GM23338 (cell line): ENCODE measurements around the gene SHISAL1.

Source experiments
- CREB1 ChIP-seq: fragments of 250-450 bp; sonication (Bioruptor Pico); IDR thresholded peaks from 2 replicates; pipeline ENCODE4 v1.5.0; 2020; ENCODE audit warnings: low read depth, mild to moderate bottlenecking, moderate library complexity
- EZH2 ChIP-seq: fragments of 200-600 bp; sonication (generic); IDR thresholded peaks from one replicate; pipeline ENCODE4 v1.8.0; 2017; ENCODE audit warnings: antibody characterized with exemption, mild to moderate bottlenecking, low read depth; ENCODE audit not compliant: unreplicated experiment
- EZH2phosphoT487 ChIP-seq: fragments of 200-600 bp; sonication (generic); IDR thresholded peaks from one replicate; pipeline ENCODE4 v1.8.1; 2018; ENCODE audit warnings: antibody characterized with exemption; ENCODE audit not compliant: unreplicated experiment
- JUNB ChIP-seq: IDR thresholded peaks from one replicate; pipeline ENCODE4 v1.6.1; 2016; ENCODE audit warnings: antibody characterized with exemption; ENCODE audit not compliant: unreplicated experiment
- NANOG ChIP-seq: IDR thresholded peaks from 2 replicates; pipeline ENCODE4 v1.6.1; 2016; ENCODE audit warnings: antibody characterized with exemption, borderline replicate concordance
- POLR2AphosphoS5 ChIP-seq: IDR thresholded peaks from 2 replicates; pipeline ENCODE4 v1.6.1; 2016; ENCODE audit warnings: antibody characterized with exemption, low read depth
- ZNF114 ChIP-seq: fragments of 250-450 bp; sonication (Bioruptor Pico); IDR thresholded peaks from 2 replicates; pipeline ENCODE4 v1.5.0; 2020; ENCODE audit warnings: mild to moderate bottlenecking, moderate library complexity
- TF ChIP-seq, protein P1 (sequence below), 2 experiments: fragments of 200-600 bp in 1 of 2; sonication (generic) in 1 of 2; conservative IDR thresholded peaks; 2 replicates each; pipeline versions ENCODE4 v1.5.1 to v1.6.1; 2016 to 2017; ENCODE audit warnings: antibody characterized with exemption in 2 of 2, low read depth in 2 of 2, mild to moderate bottlenecking in 2 of 2, moderate library complexity in 1 of 2
- TF ChIP-seq, protein P2 (sequence below): IDR thresholded peaks from one replicate; pipeline ENCODE4 v1.6.1; 2018; ENCODE audit warnings: antibody characterized with exemption; ENCODE audit not compliant: unreplicated experiment
- TF ChIP-seq, protein P3 (sequence below): IDR thresholded peaks from 2 replicates; pipeline ENCODE4 v1.6.1; 2016; ENCODE audit warnings: antibody characterized with exemption
- TF ChIP-seq, protein P4 (sequence below): fragments of 250-450 bp; sonication (Bioruptor Pico); IDR thresholded peaks from 2 replicates; pipeline ENCODE4 v1.5.0; 2020; ENCODE audit warnings: mild to moderate bottlenecking, moderate library complexity

DNA sequence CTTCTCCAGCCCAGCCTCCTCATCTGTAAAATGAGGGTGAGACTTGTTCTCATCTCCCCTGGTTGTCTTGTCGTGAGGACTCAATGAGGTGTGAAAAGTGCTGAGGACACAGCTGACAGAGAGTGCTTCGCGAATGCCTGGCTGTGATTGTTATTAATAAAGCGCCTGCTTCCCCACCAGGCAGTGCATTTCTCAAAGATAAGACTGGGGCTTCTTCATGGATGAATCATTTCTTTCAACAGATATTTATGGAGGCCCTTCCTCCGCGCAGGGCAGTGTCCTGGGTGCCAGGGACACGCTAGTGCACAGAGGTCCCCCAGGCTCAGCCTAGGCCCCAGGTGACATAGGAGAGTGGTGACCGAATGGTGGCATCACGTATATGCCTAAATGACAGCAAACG, 34.3 kb upstream of the SHISAL1 start:
- no peak for TF ChIP-seq EZH2
- TF ChIP-seq EZH2phosphoT487 = no peak
- TF ChIP-seq, protein P1, sequence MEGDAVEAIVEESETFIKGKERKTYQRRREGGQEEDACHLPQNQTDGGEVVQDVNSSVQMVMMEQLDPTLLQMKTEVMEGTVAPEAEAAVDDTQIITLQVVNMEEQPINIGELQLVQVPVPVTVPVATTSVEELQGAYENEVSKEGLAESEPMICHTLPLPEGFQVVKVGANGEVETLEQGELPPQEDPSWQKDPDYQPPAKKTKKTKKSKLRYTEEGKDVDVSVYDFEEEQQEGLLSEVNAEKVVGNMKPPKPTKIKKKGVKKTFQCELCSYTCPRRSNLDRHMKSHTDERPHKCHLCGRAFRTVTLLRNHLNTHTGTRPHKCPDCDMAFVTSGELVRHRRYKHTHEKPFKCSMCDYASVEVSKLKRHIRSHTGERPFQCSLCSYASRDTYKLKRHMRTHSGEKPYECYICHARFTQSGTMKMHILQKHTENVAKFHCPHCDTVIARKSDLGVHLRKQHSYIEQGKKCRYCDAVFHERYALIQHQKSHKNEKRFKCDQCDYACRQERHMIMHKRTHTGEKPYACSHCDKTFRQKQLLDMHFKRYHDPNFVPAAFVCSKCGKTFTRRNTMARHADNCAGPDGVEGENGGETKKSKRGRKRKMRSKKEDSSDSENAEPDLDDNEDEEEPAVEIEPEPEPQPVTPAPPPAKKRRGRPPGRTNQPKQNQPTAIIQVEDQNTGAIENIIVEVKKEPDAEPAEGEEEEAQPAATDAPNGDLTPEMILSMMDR (conservative IDR thresholded peaks at IDR 0.05; ENCODE audit: low read depth in 2 of 2) = no peak
- TF ChIP-seq, protein P2, sequence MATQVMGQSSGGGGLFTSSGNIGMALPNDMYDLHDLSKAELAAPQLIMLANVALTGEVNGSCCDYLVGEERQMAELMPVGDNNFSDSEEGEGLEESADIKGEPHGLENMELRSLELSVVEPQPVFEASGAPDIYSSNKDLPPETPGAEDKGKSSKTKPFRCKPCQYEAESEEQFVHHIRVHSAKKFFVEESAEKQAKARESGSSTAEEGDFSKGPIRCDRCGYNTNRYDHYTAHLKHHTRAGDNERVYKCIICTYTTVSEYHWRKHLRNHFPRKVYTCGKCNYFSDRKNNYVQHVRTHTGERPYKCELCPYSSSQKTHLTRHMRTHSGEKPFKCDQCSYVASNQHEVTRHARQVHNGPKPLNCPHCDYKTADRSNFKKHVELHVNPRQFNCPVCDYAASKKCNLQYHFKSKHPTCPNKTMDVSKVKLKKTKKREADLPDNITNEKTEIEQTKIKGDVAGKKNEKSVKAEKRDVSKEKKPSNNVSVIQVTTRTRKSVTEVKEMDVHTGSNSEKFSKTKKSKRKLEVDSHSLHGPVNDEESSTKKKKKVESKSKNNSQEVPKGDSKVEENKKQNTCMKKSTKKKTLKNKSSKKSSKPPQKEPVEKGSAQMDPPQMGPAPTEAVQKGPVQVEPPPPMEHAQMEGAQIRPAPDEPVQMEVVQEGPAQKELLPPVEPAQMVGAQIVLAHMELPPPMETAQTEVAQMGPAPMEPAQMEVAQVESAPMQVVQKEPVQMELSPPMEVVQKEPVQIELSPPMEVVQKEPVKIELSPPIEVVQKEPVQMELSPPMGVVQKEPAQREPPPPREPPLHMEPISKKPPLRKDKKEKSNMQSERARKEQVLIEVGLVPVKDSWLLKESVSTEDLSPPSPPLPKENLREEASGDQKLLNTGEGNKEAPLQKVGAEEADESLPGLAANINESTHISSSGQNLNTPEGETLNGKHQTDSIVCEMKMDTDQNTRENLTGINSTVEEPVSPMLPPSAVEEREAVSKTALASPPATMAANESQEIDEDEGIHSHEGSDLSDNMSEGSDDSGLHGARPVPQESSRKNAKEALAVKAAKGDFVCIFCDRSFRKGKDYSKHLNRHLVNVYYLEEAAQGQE = no peak
- TF ChIP-seq POLR2AphosphoS5 = no peak
- TF ChIP-seq CREB1 = no peak
- no peak for TF ChIP-seq ZNF114 (CRISPR knock-in tag)
- TF ChIP-seq JUNB = no peak
- TF ChIP-seq, protein P3, sequence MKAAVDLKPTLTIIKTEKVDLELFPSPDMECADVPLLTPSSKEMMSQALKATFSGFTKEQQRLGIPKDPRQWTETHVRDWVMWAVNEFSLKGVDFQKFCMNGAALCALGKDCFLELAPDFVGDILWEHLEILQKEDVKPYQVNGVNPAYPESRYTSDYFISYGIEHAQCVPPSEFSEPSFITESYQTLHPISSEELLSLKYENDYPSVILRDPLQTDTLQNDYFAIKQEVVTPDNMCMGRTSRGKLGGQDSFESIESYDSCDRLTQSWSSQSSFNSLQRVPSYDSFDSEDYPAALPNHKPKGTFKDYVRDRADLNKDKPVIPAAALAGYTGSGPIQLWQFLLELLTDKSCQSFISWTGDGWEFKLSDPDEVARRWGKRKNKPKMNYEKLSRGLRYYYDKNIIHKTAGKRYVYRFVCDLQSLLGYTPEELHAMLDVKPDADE = no peak
- no peak for TF ChIP-seq NANOG
- TF ChIP-seq, protein P4, sequence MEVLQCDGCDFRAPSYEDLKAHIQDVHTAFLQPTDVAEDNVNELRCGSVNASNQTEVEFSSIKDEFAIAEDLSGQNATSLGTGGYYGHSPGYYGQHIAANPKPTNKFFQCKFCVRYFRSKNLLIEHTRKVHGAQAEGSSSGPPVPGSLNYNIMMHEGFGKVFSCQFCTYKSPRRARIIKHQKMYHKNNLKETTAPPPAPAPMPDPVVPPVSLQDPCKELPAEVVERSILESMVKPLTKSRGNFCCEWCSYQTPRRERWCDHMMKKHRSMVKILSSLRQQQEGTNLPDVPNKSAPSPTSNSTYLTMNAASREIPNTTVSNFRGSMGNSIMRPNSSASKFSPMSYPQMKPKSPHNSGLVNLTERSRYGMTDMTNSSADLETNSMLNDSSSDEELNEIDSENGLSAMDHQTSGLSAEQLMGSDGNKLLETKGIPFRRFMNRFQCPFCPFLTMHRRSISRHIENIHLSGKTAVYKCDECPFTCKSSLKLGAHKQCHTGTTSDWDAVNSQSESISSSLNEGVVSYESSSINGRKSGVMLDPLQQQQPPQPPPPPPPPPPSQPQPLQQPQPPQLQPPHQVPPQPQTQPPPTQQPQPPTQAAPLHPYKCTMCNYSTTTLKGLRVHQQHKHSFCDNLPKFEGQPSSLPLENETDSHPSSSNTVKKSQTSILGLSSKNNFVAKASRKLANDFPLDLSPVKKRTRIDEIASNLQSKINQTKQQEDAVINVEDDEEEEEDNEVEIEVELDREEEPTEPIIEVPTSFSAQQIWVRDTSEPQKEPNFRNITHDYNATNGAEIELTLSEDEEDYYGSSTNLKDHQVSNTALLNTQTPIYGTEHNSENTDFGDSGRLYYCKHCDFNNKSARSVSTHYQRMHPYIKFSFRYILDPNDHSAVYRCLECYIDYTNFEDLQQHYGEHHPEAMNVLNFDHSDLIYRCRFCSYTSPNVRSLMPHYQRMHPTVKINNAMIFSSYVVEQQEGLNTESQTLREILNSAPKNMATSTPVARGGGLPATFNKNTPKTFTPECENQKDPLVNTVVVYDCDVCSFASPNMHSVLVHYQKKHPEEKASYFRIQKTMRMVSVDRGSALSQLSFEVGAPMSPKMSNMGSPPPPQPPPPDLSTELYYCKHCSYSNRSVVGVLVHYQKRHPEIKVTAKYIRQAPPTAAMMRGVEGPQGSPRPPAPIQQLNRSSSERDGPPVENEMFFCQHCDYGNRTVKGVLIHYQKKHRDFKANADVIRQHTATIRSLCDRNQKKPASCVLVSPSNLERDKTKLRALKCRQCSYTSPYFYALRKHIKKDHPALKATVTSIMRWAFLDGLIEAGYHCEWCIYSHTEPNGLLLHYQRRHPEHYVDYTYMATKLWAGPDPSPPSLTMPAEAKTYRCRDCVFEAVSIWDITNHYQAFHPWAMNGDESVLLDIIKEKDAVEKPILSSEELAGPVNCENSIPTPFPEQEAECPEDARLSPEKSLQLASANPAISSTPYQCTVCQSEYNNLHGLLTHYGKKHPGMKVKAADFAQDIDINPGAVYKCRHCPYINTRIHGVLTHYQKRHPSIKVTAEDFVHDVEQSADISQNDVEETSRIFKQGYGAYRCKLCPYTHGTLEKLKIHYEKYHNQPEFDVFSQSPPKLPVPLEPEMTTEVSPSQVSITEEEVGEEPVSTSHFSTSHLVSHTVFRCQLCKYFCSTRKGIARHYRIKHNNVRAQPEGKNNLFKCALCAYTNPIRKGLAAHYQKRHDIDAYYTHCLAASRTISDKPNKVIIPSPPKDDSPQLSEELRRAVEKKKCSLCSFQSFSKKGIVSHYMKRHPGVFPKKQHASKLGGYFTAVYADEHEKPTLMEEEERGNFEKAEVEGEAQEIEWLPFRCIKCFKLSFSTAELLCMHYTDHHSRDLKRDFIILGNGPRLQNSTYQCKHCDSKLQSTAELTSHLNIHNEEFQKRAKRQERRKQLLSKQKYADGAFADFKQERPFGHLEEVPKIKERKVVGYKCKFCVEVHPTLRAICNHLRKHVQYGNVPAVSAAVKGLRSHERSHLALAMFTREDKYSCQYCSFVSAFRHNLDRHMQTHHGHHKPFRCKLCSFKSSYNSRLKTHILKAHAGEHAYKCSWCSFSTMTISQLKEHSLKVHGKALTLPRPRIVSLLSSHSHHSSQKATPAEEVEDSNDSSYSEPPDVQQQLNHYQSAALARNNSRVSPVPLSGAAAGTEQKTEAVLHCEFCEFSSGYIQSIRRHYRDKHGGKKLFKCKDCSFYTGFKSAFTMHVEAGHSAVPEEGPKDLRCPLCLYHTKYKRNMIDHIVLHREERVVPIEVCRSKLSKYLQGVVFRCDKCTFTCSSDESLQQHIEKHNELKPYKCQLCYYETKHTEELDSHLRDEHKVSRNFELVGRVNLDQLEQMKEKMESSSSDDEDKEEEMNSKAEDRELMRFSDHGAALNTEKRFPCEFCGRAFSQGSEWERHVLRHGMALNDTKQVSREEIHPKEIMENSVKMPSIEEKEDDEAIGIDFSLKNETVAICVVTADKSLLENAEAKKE (CRISPR knock-in tag) = no peak
